ENCODE measurements around the gene MYO1D.

MYO1D gene

DNA sequence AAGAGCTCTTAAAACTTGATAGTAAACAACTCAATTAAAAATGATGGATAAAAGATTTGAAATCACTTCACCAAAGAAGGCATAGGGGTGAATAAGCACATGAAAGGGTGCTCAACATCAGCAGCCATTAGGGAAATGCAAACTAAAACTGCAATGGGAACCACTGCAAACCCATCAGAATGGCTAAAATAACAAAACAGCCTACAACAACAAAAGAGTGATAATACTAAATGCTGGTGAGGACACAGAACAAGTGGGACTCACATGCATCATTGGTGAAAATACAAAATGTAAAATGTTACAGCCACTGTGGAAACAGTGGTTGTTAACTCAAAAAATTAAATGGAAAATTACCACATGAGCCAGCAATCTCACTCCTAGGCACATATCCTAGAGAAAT is 268.7 kb downstream of the MYO1D start:
- TF ChIP-seq EGR1 (IDR thresholded peaks at IDR 0.05) (no peak), ZBTB7A (IDR thresholded peaks at IDR 0.05; ENCODE audit: low read depth) (no peak), EP300 (IDR thresholded peaks at IDR 0.05; ENCODE audit: borderline replicate concordance) (no peak), MAX (IDR thresholded peaks at IDR 0.05) (no peak), RAD21 (IDR thresholded peaks at IDR 0.05; ENCODE audit: low read depth) (no peak), TEAD4 (IDR thresholded peaks at IDR 0.05) (no peak), NFIC (IDR thresholded peaks at IDR 0.05) (no peak), CREB1 (IDR thresholded peaks at IDR 0.05; ENCODE audit: low read depth) (no peak), USF1 (IDR thresholded peaks at IDR 0.05) (no peak), FOXM1 (IDR thresholded peaks at IDR 0.05; ENCODE audit: borderline replicate concordance, low read depth) (no peak), TAF1 (IDR thresholded peaks at IDR 0.05; ENCODE audit: low read depth) (no peak)
- TF ChIP-seq, protein P1, sequence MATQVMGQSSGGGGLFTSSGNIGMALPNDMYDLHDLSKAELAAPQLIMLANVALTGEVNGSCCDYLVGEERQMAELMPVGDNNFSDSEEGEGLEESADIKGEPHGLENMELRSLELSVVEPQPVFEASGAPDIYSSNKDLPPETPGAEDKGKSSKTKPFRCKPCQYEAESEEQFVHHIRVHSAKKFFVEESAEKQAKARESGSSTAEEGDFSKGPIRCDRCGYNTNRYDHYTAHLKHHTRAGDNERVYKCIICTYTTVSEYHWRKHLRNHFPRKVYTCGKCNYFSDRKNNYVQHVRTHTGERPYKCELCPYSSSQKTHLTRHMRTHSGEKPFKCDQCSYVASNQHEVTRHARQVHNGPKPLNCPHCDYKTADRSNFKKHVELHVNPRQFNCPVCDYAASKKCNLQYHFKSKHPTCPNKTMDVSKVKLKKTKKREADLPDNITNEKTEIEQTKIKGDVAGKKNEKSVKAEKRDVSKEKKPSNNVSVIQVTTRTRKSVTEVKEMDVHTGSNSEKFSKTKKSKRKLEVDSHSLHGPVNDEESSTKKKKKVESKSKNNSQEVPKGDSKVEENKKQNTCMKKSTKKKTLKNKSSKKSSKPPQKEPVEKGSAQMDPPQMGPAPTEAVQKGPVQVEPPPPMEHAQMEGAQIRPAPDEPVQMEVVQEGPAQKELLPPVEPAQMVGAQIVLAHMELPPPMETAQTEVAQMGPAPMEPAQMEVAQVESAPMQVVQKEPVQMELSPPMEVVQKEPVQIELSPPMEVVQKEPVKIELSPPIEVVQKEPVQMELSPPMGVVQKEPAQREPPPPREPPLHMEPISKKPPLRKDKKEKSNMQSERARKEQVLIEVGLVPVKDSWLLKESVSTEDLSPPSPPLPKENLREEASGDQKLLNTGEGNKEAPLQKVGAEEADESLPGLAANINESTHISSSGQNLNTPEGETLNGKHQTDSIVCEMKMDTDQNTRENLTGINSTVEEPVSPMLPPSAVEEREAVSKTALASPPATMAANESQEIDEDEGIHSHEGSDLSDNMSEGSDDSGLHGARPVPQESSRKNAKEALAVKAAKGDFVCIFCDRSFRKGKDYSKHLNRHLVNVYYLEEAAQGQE (IDR thresholded peaks at IDR 0.05; ENCODE audit: low read depth): no peak

DNA sequence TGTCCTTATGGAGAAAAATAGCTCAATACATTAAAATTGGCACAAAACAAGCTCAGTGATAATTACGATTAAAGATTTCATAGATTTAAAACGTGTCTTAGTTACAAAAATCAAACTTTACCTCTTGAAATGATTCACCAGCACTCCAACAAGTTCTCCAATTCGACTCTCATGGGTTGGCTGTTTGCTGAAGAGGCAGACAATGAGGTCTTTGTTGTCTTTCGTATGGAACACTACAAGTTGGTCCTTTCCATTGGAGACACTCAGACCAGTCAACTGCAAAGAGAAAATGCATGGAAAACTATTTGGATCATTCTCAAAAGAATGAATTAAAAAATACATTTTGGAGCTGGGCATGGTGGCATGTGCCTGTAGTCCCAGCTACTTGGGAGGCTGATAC is 272.0 kb downstream of the MYO1D start:
- no peak for TF ChIP-seq EGR1 (IDR thresholded peaks at IDR 0.05)

DNA sequence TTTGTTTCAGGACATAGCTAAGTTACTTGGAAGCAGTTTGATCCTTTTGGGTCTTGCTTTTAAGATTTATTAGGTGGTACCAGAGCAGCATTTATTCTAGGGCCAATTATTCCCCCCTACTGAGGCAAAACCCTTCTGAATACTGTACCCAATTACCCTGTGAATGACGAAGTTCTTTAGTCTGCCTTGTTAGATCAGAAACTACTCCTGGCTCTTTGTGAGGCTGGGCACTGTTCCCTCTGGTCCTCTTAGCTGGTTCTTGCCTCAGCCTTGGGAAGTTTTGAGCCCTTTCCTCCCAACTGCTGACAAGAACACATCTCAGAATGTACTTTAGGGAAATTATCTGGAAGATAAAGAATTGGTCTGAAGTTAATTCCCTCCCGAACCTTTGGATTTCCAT is 274.5 kb downstream of the MYO1D start:
- no peak for TF ChIP-seq ZBTB7A (IDR thresholded peaks at IDR 0.05; ENCODE audit: low read depth)

DNA sequence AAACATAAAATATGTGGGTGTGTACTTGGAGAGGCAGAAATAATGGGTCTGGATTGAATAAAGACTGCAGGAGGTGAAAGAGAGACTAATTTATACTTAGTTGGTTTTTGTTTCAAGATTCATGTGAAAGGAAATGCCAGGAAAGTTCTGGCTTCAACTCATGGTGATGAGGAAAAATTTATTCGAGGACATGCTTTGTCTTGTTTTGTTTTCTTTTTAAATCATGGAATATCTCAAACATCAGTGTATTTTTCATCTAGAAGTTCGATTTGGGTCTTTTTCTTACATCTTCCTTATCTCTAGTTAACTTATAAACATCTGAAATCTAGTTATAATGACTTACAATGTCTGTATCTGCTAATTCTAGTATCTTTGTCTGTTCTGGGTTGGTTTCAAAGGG is 275.1 kb downstream of the MYO1D start:
- TF ChIP-seq RAD21 (IDR thresholded peaks at IDR 0.05; ENCODE audit: low read depth) (no peak), ZBTB7A (IDR thresholded peaks at IDR 0.05; ENCODE audit: low read depth) (no peak), YY1 (IDR thresholded peaks at IDR 0.05; ENCODE audit: low read depth) (no peak)

DNA sequence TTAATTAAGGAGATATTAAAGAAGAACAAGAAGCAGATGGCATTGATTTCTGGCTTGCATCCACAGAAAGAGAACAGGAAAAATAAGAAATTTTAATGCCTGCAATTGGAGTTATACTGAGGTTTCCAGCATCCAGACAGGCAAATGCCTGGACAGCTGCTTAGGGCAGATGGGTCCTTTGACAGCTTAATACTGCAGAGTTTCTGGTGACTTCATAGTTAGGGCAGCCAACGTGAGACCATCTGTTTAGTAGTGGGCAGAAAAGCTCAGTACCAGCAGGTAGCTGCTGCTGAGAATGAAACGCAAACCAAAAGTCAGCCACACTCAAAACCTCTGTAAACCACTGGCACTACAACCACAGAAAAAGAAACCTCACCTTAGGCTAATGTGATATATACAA is 280.3 kb downstream of the MYO1D start:
- TF ChIP-seq RAD21 (IDR thresholded peaks at IDR 0.05; ENCODE audit: low read depth) (no peak), TAF1 (IDR thresholded peaks at IDR 0.05; ENCODE audit: low read depth) (no peak), FOXM1 (IDR thresholded peaks at IDR 0.05; ENCODE audit: borderline replicate concordance, low read depth) (no peak)

- TF ChIP-seq CEBPB (IDR thresholded peaks at IDR 0.05) (no peak), RAD21 (IDR thresholded peaks at IDR 0.05; ENCODE audit: low read depth) (no peak), EP300 (IDR thresholded peaks at IDR 0.05; ENCODE audit: borderline replicate concordance) (no peak), EGR1 (IDR thresholded peaks at IDR 0.05) (no peak), TCF12 (IDR thresholded peaks at IDR 0.05; ENCODE audit: low read depth) (no peak)
Measured at GRCh38 chr17:32596206-32596605, 280.7 kb downstream of the MYO1D start.

DNA sequence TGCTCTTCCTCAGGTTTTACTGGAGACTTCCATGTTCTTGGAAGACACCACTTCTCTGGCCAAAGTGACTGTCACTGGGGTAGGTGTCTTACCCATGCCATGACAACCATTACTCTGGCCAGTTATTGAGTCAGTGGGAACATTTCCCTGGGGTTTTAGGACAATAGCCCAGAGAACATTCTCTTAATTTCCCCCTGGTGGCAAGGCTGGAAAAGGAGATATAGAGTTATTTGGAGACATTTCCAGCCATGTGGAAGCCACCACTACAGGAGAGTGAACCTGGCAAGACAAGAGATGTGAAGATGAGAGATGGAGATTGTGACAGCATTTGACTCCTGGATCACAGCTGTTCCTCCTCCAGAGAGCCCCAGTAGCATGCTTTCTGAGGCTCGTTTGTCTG is 283.9 kb downstream of the MYO1D start:
- no peak for TF ChIP-seq TEAD4 (IDR thresholded peaks at IDR 0.05)
- TF ChIP-seq ZBTB7A (IDR thresholded peaks at IDR 0.05; ENCODE audit: low read depth): no peak
- no peak for TF ChIP-seq TCF12 (IDR thresholded peaks at IDR 0.05; ENCODE audit: low read depth)
- no peak for TF ChIP-seq NFIC (IDR thresholded peaks at IDR 0.05)
- no peak for TF ChIP-seq CREB1 (IDR thresholded peaks at IDR 0.05; ENCODE audit: low read depth)
- TF ChIP-seq YY1 (IDR thresholded peaks at IDR 0.05; ENCODE audit: low read depth): no peak
- no peak for TF ChIP-seq MAX (IDR thresholded peaks at IDR 0.05)
- TF ChIP-seq EP300 (IDR thresholded peaks at IDR 0.05; ENCODE audit: borderline replicate concordance): no peak
- no peak for TF ChIP-seq RAD21 (IDR thresholded peaks at IDR 0.05; ENCODE audit: low read depth)
- TF ChIP-seq CEBPB (IDR thresholded peaks at IDR 0.05): no peak
- TF ChIP-seq EGR1 (IDR thresholded peaks at IDR 0.05): no peak
- TF ChIP-seq TAF1 (IDR thresholded peaks at IDR 0.05; ENCODE audit: low read depth): no peak
- TF ChIP-seq FOXM1 (IDR thresholded peaks at IDR 0.05; ENCODE audit: borderline replicate concordance, low read depth): no peak
- TF ChIP-seq USF1 (IDR thresholded peaks at IDR 0.05): no peak
- TF ChIP-seq, protein P1 (IDR thresholded peaks at IDR 0.05; ENCODE audit: low read depth): no peak

Measured in Ishikawa (cell line).